B cell (primary cell): ENCODE data around the gene KLK15. TPM values are rescaled to one million over a fixed set of nuclear protein-coding genes. Genes with fewer than 3 reads are reported as not detected.
A peak's percentile ranks its signal among the peaks of the same experiment; 100 is the strongest.

Source experiments
- ATAC-seq: fragments of 200-7000 bp; cut with Tn5 transposase; one replicate; pipeline ENCODE4 v1.10.0; 2021; ENCODE audit warnings: low read depth, mild to moderate bottlenecking, moderate number of reproducible peaks, moderate library complexity
- CTCF ChIA-PET: fragments of 350-600 bp; sonication (Branson Sonifier 250); formaldehyde crosslinking; loops from one replicate; lab custom pipeline; 2021; ENCODE audit warnings: antibody characterized with exemption, inconsistent platforms; lab: Charles Lee
- POLR2A ChIA-PET: fragments of 350-600 bp; sonication (Branson Sonifier 250); formaldehyde crosslinking; loops from one replicate; lab custom pipeline; 2021; ENCODE audit warnings: antibody characterized with exemption; lab: Charles Lee
- DNase-seq: peaks from one replicate; pipeline ENCODE4 v3.0.0; 2013
- H2AFZ ChIP-seq: 2 replicates; pipeline ENCODE4 v1.6.1; 2012; ENCODE audit warnings: mild to moderate bottlenecking, low read depth, low read length; ENCODE audit not compliant: insufficient read depth, poor library complexity, severe bottlenecking
- H3K27ac ChIP-seq, 2 donors: 1 replicate in 1 of 2; 2 replicates in 1 of 2; pipeline ENCODE4 v1.5.1; 2012 to 2013; ENCODE audit warnings: low read length in 2 of 2, mild to moderate bottlenecking in 2 of 2, moderate library complexity in 1 of 2
- H3K27me3 ChIP-seq, 4 experiments: fragments of 200-600 bp in 1 of 4; sonication (generic) in 1 of 4; replicated peaks in 1 of 4; 1 replicate in 2 of 4; 2 replicates in 2 of 4; pipeline versions ENCODE4 v1.6.1 to v1.7.0; 2013 to 2016; ENCODE audit warnings: low read length in 3 of 4, mild to moderate bottlenecking in 2 of 4, mixed read lengths in 1 of 4, moderate library complexity in 1 of 4; ENCODE audit not compliant: insufficient read depth in 4 of 4, control insufficient read depth in 3 of 4; ENCODE audit errors: control extremely low read depth in 1 of 4
- H3K36me3 ChIP-seq, 2 experiments: replicated peaks in 1 of 2; 1 replicate in 1 of 2; 2 replicates in 1 of 2; pipeline versions ENCODE4 v1.6.1 to v1.7.1; 2013; ENCODE audit warnings: low read length in 1 of 2; ENCODE audit not compliant: insufficient read depth in 2 of 2, control insufficient read depth in 1 of 2; ENCODE audit errors: control extremely low read depth in 1 of 2, extremely low read depth in 1 of 2
- H3K4me1 ChIP-seq, 2 donors: fragments of 200-600 bp in 1 of 2; sonication (generic) in 1 of 2; 1 replicate in 1 of 2; 2 replicates in 1 of 2; pipeline versions ENCODE4 v1.5.1 to v1.6.1; 2013 to 2017; ENCODE audit warnings: low read length in 2 of 2; ENCODE audit not compliant: control insufficient read depth in 2 of 2, insufficient read depth in 2 of 2
- H3K4me2 ChIP-seq: replicated peaks from 2 replicates; pipeline ENCODE3; 2012; ENCODE audit warnings: mild to moderate bottlenecking, low read depth, low read length; ENCODE audit not compliant: poor library complexity, severe bottlenecking
- H3K4me3 ChIP-seq, 5 experiments: fragments of 200-600 bp in 1 of 5; sonication (generic) in 1 of 5; 1 replicate in 3 of 5; 2 replicates in 2 of 5; pipeline versions ENCODE4 v1.5.1 to v1.7.0; 2011 to 2016; ENCODE audit warnings: low read length in 4 of 5, mild to moderate bottlenecking in 4 of 5, low read depth in 2 of 5, control low read depth in 1 of 5, moderate library complexity in 1 of 5; ENCODE audit not compliant: insufficient read depth in 1 of 5; ENCODE audit errors: control extremely low read depth in 1 of 5, extremely low read depth in 1 of 5
- H3K79me2 ChIP-seq: fragments of 200-600 bp; sonication (generic); one replicate; pipeline ENCODE4 v1.6.0; 2016; ENCODE audit warnings: low read length; ENCODE audit not compliant: control insufficient read depth, insufficient read depth
- H3K9ac ChIP-seq: fragments of 200-600 bp; sonication (generic); 2 replicates; pipeline ENCODE4 v1.6.1; 2017; ENCODE audit warnings: mild to moderate bottlenecking, low read length, moderate library complexity
- H3K9me3 ChIP-seq, 3 donors: one replicate each; pipeline versions ENCODE4 v1.6.1 to v1.7.1; 2013; ENCODE audit warnings: low read length in 2 of 3; ENCODE audit not compliant: control insufficient read depth in 2 of 3, insufficient read depth in 1 of 3; ENCODE audit errors: control extremely low read depth in 1 of 3
- H4K20me1 ChIP-seq: 2 replicates; pipeline ENCODE4 v1.6.0; 2012; ENCODE audit warnings: mild to moderate bottlenecking, low read length; ENCODE audit not compliant: insufficient read depth, control insufficient read depth, poor library complexity, severe bottlenecking
- H3K27ac Mint-ChIP-seq: one replicate; pipeline ENCODE4 v1.8.0; 2021; ENCODE audit warnings: mixed read lengths
- H3K27me3 Mint-ChIP-seq: one replicate; pipeline ENCODE4 v1.8.0; 2021; ENCODE audit warnings: mixed read lengths
- H3K4me1 Mint-ChIP-seq: one replicate; pipeline ENCODE4 v1.8.0; 2021; ENCODE audit warnings: mixed read lengths
- H3K4me3 Mint-ChIP-seq: one replicate; pipeline ENCODE4 v1.8.0; 2021; ENCODE audit warnings: mixed read lengths
- H3K9me3 Mint-ChIP-seq: one replicate; pipeline ENCODE4 v1.8.0; 2022; ENCODE audit warnings: mixed read lengths; ENCODE audit not compliant: insufficient read depth
- CTCF ChIP-seq: fragments of 200-600 bp; IDR thresholded peaks from one replicate; pipeline ENCODE4 v1.8.0; 2022; ENCODE audit warnings: antibody characterized with exemption, mild to moderate bottlenecking
- EZH2 ChIP-seq: IDR thresholded peaks from 2 replicates; pipeline ENCODE4 v1.6.1; 2012; ENCODE audit warnings: borderline replicate concordance, low read depth, mild to moderate bottlenecking, moderate library complexity, low read length; ENCODE audit not compliant: insufficient read depth, poor library complexity, severe bottlenecking
- WGBS: methylation state at CpG from one replicate; pipeline ENCODE4 v1.1.5; 2013; ENCODE audit warnings: missing lambda C conversion rate; ENCODE audit not compliant: insufficient coverage; 5-methylcytosine and 5-hydroxymethylcytosine counted together
- intact Hi-C: fragments of 100-400 bp; cut with micrococcal nuclease; formaldehyde crosslinking; loops from one replicate; pipeline ENCODE4 v1.10.0; 2022
- polyA plus RNA-seq: library from polyadenylated mRNA; depleted of rRNA; stranded (reverse); fragments of >200 nt; gene quantifications from 2 replicates; pipeline ENCODE4 v1.2.3, GENCODE V29; 2012
- total RNA-seq, 2 donors: library from RNA; stranded (reverse); fragments of 120-200 nt in 1 of 2; gene quantifications; 1 replicate in 1 of 2; 2 replicates in 1 of 2; pipeline versions ENCODE4 v1.2.3 to v1.2.4, GENCODE V29; 2013 to 2022

KLK15 gene
- total and polyA plus RNA-seq, 2 donors (not counting 1 experiment from before 2014, with no cell fraction given), result 0.07 TPM; not detected in 1

- ATAC-seq, result no peak
- ChIA-PET CTCF (no interaction called here), POLR2A (no interaction called here)
- H4K20me1 ChIP-seq, result no peaks in the 10 kb centered on the region
- 100% methylated on average over 1 of the region's 1 CpG for WGBS
- no peaks in the 10 kb centered on the region for H3K36me3 ChIP-seq
- no peak for DNase-seq
- H3K27me3 Mint-ChIP-seq, result peaks cover 27% of the 10 kb centered on the region
- H3K27ac Mint-ChIP-seq, result no peak overlapping the region
- peaks cover 0 to 28% (median 2%) of the 10 kb centered on the region in 4 experiments for H3K27me3 ChIP-seq
- TF ChIP-seq CTCF (no peak), EZH2 (no peak)
- H3K27ac ChIP-seq, result no peak overlapping the region
- no peak overlapping the region for H2AFZ ChIP-seq
- no peak overlapping the region for H3K4me3 Mint-ChIP-seq
- no peak overlapping the region for H3K4me3 ChIP-seq
- no peaks in the 10 kb centered on the region for H3K9me3 Mint-ChIP-seq
- H3K4me2 ChIP-seq, result no peak overlapping the region
- intact Hi-C loops, result loop anchor here (5.0 kb wide), 1 partner anchor 82 kb away; no protein-coding TSS in a partner anchor
- peaks cover 30 to 36% of the 10 kb centered on the region in 2 donors for H3K4me1 ChIP-seq
- H3K4me1 Mint-ChIP-seq, result peaks cover 39% of the 10 kb centered on the region
- H3K79me2 ChIP-seq, result no peaks in the 10 kb centered on the region
- H3K9ac ChIP-seq, result no peak overlapping the region
- peaks cover 0 to 19% (median 0%) of the 10 kb centered on the region in 3 donors for H3K9me3 ChIP-seq
Measured at GRCh38 chr19:50815439-50815838, 17.9 kb downstream of the KLK15 start.

- no peaks in the 10 kb centered on the region for H4K20me1 ChIP-seq
- no peaks in the 10 kb centered on the region for H3K79me2 ChIP-seq
- H3K27ac ChIP-seq, result no peak overlapping the region
- H3K27me3 Mint-ChIP-seq, result peaks cover 29% of the 10 kb centered on the region
- H3K4me2 ChIP-seq, result no peak overlapping the region
- no peaks in the 10 kb centered on the region for H3K9me3 Mint-ChIP-seq
- WGBS, result 97% methylated on average over 4 of the region's 5 CpGs
- POLR2A ChIA-PET, result no interaction called here
- H3K4me1 Mint-ChIP-seq, result peaks cover 33% of the 10 kb centered on the region
- peaks cover 0 to 28% (median 2%) of the 10 kb centered on the region in 4 experiments for H3K27me3 ChIP-seq
- no peak for DNase-seq
- H3K4me3 ChIP-seq, result no peak overlapping the region
- no peak overlapping the region for H2AFZ ChIP-seq
- no peak overlapping the region for H3K4me3 Mint-ChIP-seq
- peaks cover 25 to 31% of the 10 kb centered on the region in 2 donors for H3K4me1 ChIP-seq
- no peak for ATAC-seq
- TF ChIP-seq CTCF (no peak), EZH2 (no peak)
- no peaks in the 10 kb centered on the region for H3K36me3 ChIP-seq
- peaks cover 0 to 19% (median 0%) of the 10 kb centered on the region in 3 donors for H3K9me3 ChIP-seq
- CTCF ChIA-PET, result no interaction called here
- peak overlapping the region; percentile 39 for H3K27ac Mint-ChIP-seq
- no peak overlapping the region for H3K9ac ChIP-seq
- intact Hi-C loops, result loop anchor here (5.0 kb wide), 1 partner anchor 82 kb away; no protein-coding TSS in a partner anchor
Measured at GRCh38 chr19:50814883-50815282, 18.5 kb downstream of the KLK15 start.
